HG02938 (cell line): ENCODE data around the gene ZC3H18.

Experiments
- ATAC-seq: cut with Tn5 transposase; IDR thresholded peaks from one replicate; pipeline ENCODE4 v1.9.1; 2021; ENCODE audit warnings: mild to moderate bottlenecking, moderate library complexity; ENCODE audit not compliant: unreplicated experiment

Gene ZC3H18

DNA sequence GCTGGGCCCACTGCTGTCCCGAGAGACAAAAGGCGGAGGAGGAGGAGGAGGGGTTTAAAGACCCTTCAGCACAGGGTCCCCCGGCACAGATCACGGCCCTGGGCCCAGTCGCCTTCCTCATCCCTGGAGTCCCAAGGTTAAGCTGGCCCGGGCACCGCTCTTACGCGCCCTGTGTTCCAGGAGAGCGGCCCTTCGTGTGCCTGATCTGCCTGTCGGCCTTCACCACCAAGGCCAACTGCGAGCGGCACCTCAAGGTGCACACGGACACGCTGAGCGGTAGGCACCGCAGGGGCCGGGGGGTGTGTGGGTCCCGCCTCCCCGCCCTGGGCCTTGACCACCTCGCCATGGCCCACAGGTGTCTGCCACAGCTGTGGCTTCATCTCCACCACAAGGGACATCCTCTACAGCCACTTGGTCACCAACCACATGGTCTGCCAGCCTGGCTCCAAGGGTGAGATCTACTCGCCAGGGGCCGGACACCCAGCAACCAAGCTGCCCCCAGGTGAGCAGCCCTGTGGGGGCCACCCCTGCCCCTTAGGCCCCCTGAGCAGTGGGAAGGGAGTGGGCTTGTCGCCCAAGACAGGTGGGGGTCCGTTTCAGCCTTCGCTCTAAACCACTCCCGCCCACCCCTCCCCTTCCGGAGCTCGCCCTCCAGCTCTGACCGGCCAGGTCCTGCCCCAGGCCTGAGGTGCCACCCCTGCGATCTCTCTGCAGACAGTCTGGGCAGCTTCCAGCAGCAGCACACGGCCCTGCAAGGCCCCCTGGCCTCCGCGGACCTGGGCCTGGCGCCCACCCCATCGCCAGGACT lies 37.6 kb upstream of the ZC3H18 start:
- ATAC-seq, result no peak

DNA sequence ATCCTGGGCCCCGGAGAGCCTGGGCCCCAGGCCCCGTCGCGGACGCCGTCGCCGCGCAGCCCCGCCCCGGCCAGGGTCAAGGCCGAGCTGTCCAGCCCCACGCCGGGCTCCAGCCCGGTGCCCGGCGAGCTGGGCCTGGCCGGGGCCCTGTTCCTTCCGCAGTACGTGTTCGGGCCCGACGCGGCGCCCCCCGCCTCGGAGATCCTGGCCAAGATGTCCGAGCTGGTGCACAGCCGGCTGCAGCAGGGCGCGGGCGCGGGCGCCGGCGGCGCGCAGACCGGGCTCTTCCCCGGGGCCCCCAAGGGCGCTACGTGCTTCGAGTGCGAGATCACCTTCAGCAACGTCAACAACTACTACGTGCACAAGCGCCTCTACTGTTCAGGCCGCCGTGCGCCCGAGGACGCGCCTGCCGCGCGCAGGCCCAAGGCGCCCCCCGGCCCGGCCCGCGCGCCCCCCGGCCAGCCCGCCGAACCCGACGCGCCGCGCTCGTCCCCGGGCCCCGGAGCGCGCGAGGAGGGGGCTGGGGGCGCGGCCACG lies 36.8 kb upstream of the ZC3H18 start:
- no peak for ATAC-seq

DNA sequence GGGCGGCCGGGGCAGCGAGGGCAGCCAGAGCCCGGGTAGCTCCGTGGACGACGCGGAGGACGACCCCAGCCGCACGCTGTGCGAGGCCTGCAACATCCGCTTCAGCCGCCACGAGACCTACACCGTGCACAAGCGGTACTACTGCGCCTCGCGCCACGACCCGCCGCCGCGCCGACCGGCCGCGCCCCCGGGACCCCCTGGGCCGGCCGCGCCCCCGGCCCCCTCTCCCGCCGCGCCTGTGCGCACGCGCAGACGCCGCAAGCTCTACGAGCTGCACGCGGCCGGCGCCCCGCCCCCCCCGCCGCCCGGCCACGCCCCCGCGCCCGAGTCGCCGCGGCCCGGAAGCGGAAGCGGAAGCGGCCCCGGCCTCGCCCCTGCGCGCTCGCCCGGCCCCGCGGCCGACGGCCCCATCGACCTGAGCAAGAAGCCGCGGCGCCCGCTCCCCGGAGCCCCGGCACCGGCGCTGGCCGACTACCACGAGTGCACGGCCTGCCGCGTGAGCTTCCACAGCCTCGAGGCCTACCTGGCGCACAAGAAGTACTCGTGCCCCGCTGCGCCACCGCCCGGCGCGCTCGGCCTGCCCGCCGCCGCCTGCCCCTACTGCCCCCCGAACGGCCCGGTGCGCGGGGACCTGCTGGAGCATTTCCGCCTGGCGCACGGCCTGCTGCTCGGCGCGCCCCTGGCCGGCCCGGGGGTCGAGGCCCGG lies 36.1 kb upstream of the ZC3H18 start:
- no peak for ATAC-seq

DNA sequence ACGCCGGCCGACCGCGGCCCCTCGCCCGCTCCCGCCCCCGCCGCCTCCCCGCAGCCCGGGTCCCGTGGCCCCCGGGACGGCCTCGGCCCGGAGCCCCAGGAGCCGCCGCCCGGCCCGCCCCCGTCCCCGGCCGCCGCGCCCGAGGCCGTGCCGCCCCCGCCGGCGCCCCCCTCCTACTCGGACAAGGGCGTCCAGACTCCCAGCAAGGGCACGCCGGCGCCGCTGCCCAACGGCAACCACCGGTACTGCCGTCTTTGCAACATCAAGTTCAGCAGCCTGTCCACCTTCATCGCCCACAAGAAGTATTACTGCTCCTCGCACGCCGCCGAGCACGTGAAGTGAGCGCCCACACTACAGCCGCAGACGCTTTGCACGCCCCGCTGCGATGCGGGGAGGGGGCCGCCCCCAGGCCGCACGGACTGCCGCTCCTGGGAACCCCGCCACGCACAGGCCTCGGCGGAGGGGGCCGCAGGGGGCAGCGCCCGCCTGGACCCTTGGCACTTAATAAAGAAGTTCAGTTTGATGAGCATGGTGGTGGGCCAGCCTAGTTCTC lies 35.5 kb upstream of the ZC3H18 start:
- no peak for ATAC-seq

DNA sequence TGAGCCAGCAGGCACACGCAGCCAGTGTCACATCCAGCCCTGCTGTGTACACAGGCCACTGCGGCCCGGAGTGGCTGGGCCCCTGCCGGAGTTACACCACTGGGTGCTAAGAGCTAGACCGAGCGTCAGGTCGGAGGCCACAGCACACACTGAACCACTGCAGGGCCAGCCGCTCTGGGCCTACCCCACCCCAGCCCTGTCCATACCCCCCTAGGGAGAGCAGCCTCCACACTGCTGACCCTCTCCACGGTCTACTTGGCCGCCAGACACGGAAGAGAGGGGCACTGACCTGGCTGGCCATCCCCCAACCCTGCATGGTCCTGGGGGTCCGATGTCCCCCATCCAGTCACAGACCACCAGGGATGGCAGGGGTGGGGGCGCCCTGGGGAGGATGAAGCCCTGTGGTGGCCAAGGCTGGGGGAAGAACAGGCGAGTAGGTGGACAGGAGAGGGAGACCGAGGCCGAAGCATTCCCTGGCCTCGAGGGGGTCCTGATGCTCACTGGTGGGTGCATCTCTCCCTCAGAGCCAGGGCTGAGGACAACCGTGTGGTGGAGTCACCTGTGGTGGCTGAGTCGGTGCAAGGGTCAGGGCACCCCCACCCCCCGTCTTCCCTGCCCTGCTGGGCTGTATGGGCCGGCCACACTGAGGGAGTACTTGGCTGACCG lies 34.9 kb upstream of the ZC3H18 start:
- no peak for ATAC-seq

DNA sequence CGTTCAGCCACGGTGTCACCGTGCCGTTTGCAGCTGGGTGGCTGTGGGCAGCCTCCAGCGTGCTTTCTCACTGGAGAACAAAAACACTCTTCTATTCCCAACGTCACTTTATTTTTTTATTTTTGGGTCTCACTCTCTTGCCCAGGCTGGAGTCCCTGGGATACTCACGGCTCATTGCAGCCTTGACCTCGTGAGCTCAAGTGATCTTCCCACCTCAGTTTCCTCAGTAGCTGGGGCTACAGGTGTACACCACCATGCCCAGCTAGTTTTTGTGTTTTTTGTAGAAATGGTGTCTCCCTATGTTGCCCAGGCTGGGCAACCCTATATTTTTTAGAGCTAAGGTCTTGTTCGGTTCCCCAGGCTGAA lies 34.4 kb upstream of the ZC3H18 start:
- ATAC-seq, result no peak

DNA sequence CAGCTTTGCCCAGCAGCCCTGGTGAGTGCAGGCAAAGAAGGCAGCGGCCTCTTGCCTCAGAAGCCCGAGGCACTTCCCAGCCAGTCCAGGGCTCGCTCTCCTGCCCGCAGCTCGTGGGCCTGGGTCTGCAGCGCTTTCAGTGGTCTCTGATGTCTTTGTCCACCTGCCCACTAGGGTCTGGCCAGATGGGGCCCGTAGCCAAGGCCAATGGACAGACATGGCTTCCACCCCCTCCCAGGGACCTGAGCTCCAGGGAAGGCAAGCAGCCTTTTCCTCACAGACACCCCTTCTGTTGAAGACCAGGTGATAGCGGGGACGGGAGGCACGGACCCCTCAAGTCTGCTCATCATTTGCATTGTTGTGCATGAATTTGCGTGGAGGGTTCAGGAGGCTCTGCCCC lies 33.7 kb upstream of the ZC3H18 start:
- ATAC-seq, result no peak

DNA sequence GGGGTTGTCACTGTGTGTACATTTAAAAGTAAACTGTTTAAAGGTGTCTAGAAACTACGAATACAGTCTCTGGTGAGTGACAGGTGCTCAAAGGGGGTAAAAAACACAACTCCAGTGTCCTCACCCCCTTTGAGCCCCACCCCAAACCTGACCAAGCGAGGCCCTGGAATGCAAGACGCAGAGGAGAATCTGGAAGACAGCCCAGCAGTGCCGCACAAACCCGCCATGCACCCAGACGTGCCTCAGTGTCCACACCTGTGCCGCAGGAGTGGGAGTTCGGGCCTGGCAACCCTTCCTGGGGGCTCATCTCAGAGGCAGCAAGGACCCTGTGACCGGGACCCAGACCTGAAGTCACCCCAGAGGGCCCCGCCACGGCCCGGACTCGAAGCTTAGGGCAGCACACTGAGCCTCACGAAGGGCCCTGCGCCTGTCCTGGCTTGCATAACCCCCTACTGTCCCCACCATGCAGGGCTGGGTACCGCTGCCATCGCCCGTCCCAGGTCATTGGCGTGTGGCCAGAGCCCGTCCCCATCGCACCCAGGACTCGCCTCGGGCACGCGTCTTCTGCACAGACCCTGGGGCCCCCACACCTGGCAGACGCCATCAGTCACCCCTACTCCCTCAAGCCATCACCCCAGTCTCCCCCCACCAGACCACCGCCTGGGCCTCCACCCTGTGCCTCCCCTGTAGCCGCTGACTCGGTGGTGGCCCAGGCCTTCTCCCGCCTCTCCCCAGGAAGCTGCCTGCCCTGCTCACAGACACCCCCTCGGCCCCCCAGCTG lies 33.0 kb upstream of the ZC3H18 start:
- no peak for ATAC-seq

DNA sequence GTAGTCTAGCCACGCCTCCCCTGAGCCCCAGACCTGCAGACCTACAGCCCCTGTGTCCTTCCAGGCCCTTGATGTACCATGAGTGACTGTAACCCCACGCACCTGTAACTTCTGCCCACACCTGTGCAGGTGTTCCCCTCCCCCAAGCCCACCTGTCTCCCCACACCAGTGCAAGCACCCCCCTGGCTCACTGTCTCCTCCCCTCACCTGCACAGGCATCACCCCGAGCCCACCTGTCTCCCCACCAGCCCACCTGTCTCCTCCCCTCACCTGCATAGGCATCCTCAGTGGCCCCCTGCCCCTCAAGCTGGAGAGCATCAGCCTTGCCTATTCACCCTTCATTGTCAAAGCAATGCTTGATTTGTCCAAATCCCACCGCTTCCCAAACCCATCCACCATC lies 32.3 kb upstream of the ZC3H18 start:
- no peak for ATAC-seq

DNA sequence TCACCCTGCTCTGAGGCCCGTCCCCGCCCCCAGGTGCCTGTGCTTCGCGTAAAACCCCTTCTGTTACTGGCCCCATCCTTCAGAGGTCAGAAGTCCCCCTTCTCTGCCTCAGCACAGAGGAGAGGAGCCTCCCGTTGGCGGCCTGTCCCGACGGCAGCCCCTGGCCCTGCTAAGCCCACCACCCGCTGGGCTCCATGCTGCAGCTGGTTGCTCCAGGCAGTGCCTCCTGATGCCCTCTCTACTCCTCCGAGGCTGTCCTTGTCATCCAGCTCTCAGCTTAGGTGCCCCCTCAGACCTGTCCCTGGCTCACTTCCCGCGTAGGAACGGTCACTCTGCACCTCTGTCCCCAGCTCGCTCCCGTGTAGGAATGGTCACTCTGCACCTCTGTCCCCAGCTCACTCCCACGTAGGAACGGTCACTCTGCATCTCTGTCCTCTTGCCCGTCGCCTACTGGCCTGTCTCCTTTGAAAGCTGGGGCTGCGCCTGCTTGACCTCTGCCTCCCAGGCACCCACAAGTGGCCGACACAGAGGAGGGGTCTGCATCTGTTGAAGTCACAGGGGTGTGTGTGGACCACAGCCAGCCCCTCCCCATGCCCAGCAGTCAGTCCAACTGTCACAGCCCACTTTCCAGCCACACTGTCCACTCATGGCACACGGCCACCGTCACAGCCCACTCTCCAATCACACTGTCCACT lies 31.7 kb upstream of the ZC3H18 start:
- ATAC-seq, result no peak

DNA sequence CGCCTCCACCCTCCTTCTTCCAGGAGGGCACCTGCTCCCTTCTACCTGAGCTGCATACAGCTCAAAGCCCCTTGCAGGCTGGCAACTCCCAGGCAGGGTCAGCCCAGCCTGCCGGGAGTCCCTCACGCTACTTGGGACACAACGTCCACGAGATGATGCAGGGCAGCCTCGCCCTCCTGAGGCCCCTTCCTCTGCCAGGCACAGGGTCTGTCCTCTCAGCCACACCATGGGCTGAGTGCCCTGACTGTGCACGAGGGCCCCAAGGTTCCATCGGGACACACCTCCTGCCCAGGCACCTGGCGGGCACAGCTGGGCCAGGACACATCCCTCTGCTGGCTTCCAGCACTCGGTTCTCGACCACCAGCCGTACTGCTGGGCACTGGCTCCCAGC lies 30.9 kb upstream of the ZC3H18 start:
- ATAC-seq, result no peak

DNA sequence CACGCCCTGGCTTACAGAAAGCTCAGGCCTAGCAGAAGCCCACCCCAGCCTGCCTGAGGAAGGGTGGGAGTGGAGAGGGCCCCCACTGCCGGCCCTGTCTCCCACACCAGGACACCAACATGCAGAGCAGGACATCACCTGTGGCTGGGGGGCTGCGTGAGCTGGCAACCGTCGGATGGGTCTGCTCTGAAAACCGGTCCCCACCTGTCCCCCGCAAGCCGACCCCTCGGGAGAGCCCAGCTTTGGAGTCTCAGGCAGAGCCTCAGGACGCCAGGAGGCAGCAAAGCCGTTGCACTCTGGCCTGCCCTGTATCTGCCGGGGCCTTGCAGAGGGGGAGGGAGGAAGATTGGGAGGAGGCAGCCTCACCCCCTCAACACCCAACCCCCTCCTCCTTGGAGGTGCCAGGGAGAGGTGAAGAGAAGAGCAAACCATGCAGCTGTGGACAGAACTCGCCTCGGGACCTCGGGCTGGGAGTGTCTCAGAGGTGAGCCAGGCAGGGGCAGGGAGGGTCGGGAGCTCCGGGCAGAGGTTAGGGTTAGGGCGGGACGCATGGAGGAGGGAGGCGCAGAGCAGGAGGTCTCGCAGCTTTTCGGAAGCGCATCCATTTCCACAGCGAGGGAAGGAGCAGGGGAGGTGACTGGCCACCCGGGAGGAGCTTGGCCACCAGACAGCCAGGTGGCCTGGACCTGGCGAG lies 30.4 kb upstream of the ZC3H18 start:
- ATAC-seq, result no peak

DNA sequence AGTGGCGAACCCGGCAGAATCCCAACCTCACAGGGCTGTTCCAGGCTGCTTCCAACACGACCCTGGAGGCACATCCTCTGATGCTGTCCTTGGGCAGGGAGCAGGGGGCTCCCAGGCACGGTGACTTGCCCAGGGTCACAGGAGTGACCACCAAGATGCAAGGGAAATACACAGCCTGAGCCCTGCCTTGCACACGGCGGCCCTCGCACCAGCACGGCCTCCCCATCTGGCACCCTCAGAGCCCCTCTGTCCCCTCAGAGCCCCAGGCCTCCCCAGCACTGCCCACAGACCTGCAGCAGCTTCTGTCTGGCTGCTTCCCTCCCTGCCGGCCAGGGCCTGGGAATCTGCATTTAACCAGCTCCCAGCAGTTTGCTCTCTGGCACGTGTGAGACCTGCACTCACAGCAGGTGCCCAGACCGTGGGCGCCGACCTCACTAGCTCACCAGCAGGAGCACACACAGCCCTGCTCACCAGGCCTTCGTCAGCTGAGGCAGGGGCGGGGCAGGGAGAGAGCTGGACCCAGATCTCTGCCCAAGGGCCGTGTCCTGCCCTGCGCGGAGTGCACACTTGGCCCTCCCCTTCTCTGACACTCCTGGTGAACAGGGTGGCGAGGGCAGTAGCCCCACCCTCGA lies 29.7 kb upstream of the ZC3H18 start:
- no peak for ATAC-seq

DNA sequence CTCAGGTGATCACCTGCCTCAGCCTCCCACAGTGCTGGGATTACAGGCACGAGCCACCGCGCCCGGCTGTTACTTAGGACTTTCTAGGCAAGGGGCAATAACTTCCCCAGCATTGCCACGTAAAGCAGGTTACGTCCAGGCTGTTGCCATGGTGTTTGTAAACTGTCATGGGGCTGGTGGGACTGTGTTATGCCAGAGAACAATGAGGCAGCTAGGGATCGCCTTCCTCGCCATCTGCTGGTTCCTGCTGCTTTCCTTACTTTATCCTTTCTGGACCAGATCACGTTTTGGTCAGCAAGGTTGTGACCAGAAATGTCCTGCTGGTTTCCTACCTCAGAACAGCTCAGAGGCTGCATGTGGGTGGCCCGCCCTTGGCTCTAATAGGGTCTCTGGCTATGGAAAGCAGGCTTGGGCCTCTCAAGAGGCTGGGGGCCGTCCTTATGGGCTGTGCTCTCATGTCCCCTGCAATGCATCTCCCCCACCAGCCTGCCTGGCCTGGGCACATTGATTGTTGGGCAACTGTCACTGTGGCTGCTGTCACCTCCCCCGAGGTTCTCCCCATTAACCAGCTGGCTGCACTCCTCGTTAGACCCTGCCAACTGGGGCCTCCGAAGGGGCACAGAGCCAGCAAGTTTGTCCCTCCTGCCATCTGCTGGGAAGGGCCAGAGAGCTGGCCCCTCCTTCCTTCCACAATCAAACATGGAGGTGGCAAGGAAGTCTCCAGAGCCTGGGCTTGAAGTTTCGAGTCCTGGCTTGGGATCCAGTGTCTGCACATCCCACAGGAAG lies 28.2 kb upstream of the ZC3H18 start:
- no peak for ATAC-seq

DNA sequence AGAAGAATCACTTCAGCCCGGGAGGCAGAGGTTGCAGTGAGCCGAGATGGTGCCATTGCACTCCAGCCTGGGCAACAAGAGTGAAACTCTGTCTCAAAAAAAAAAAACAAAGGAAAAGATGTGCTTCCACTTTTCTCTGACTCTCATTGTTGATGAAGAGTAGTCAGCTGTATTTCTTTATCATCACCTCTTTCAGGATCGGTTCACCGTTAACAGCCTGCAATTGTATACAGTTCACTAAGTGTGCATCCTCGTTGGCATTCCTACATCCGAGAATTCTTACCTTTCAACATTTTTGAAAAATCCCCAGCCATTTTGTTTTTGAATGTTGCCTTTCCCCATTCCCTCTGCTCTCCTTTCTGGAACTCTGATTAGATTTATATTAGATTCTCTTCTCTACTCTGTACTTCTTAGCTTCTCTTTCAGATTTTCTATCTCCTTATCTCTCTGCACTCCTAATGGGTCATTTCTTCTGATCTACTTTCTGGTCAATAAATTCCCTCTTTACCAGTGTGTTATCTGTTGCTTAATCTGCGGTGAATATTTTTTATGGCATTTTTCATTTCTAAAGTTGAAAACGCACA lies 26.9 kb upstream of the ZC3H18 start:
- ATAC-seq, result no peak

DNA sequence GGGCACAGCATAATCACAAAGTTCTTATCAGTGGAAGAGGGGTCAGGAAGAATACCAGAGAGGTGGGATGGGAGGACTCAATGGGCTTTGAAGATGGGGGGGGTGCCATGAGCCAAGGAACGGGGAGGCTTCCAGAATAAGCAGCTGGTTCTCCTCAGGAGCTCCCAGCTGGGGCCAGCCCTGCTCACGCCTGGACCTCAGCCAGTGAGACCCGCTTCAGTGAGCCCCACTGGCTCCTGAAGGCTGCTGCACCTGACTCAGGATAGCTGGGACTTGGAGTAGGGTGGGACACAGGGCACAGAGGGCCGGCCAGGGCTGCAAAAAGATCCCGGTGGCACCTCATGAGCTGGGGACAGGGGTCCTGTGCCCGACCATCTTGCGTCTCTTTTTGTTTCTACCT lies 24.4 kb upstream of the ZC3H18 start:
- ATAC-seq, result no peak

DNA sequence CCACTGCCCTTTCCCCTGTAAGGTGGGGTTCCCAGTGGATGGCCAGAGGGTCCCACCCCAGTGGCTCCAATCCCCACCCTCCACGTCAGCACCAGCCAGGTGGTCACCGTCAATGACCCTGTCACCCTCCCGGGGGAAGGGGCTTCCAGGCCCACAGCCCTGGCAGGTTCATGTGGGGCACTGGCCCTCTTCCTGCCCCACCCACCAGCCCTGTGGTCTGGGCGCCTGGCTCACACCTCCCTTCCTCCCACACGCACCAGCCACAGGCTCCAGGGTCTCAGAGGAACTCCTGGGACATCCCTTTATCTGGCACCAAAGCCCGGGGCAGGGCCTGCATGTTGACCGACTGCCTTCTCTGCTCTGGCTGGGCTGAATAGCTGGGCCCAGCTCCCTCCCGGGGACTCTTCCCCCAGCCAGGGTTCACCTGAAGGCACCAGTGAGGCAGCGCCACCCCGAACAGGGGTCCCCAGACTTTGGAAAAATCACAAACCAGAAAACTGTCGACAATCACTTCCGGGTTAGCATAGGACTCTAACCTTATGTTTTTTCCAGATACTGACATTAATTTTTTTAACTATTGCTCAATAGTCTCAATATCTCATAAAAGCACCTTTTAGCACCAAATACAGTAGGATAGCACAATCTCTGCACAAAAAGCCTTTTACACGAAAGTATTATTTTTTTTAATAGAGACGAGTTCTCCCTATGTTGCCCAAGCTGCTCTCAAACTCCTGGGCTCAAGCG lies 21.9 kb upstream of the ZC3H18 start:
- ATAC-seq, result no peak
